ENCODE results near the gene PSME3.

The PSME3 gene

DNA sequence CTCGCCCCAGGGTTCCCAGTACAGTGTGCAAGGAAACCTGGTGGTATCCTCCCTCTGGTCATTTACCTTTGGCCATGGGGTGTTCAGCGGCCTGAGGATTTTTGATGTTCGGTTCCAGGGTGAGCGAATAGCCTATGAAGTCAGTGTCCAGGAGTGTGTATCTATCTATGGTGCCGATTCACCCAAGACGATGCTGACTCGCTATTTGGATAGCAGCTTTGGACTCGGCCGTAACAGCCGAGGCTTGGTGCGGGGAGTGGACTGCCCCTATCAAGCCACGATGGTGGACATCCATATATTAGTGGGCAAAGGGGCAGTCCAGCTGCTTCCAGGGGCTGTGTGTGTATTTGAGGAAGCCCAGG lies 12.3 kb downstream of the PSME3 start:
- no peak for FAIRE-seq
- no peak for DNase-seq (ENCODE audit: insufficient read length, low spot score)
- TF ChIP-seq, protein P1, sequence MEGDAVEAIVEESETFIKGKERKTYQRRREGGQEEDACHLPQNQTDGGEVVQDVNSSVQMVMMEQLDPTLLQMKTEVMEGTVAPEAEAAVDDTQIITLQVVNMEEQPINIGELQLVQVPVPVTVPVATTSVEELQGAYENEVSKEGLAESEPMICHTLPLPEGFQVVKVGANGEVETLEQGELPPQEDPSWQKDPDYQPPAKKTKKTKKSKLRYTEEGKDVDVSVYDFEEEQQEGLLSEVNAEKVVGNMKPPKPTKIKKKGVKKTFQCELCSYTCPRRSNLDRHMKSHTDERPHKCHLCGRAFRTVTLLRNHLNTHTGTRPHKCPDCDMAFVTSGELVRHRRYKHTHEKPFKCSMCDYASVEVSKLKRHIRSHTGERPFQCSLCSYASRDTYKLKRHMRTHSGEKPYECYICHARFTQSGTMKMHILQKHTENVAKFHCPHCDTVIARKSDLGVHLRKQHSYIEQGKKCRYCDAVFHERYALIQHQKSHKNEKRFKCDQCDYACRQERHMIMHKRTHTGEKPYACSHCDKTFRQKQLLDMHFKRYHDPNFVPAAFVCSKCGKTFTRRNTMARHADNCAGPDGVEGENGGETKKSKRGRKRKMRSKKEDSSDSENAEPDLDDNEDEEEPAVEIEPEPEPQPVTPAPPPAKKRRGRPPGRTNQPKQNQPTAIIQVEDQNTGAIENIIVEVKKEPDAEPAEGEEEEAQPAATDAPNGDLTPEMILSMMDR (IDR thresholded peaks at IDR 0.05; ENCODE audit: insufficient read depth, missing control alignments) = no peak

DNA sequence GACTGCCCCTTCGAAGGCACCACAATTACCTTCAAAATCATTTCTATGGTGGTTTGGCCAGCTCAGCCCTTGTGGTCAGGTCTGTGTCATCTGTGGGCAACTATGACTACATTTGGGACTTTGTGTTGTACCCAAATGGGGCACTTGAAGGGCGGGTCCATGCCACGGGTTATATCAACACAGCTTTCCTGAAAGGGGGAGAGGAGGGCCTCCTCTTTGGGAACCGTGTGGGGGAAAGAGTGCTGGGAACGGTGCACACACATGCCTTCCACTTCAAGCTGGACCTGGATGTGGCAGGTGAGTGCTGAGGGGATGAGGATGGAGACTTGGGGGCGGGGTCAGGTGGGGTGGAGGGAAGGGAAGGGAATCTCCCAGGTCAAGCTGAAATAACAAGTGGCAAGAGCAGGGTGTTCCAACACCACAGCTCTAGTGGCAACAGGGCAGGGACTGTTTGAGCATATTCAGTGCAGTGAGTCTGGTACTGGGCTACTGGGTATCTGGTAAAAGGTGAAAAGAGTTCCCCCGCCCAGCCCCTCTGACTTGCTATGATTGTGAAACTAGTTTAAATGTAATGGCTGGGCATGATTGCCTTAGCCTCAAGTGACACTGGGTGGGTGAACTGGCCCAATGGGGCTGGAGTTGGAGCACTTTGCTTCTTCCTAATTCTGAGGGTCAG lies 12.9 kb downstream of the PSME3 start:
- TF ChIP-seq, protein P1 (IDR thresholded peaks at IDR 0.05; ENCODE audit: insufficient read depth, missing control alignments) = no peak
- DNase-seq (ENCODE audit: insufficient read length, low spot score) = no peak
- FAIRE-seq = no peak

DNA sequence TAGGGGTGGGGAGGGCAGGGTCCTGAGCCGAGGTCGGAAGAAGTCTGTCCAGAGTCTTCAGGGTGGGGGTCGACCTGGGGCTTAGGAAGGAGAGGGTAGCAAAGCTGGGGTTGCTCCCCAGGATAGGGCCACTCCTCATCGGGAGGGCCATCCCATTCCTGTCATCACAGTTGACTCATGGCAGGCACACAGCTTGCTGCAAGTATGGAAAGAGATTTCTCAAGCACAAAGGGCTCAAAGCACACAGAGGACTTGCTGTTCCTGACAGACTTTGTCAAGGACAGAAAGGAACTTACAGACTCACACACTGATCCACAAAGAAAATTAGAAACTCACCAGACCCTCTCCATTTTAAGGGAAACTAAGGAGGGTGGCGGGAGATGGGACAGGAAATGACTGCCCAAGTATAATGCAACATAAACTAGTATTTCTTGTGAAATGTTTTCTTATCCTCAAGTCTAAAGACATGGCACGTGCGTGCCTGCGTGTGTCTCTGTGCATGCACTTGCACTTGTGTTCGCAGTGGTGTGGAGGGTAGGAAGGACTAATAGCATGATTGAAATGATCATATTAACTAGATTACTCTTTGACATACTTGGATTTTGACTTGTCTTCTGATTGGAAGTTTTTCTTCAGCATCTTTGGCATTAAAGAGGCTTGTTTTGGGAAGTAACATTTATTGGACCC lies 13.5 kb downstream of the PSME3 start:
- FAIRE-seq (no peak), DNase-seq (ENCODE audit: insufficient read length, low spot score) (no peak)
- TF ChIP-seq, protein P1 (IDR thresholded peaks at IDR 0.05; ENCODE audit: insufficient read depth, missing control alignments) = no peak

DNA sequence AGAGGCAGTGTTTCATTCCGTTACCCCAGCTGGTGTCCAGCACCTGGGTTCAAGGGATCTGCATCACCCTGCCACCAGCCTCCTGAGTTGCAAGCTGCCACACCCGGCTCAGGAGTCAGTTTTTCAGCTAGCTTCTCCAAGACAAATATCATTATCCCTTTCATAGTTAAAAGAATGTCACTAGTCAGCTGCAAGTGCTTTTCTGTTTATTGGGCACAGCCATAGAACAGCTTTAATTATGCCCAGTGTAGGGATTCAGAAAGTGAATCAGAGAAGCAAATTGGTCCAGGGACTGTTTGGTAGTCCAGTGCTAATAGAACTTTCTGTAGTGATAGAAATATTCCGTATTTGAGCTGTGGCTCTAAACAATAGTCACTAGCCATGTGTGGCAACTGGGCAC lies 14.9 kb downstream of the PSME3 start:
- TF ChIP-seq, protein P1 (IDR thresholded peaks at IDR 0.05; ENCODE audit: insufficient read depth, missing control alignments) = no peak
- no peak for FAIRE-seq
- DNase-seq (ENCODE audit: insufficient read length, low spot score) = no peak

DNA sequence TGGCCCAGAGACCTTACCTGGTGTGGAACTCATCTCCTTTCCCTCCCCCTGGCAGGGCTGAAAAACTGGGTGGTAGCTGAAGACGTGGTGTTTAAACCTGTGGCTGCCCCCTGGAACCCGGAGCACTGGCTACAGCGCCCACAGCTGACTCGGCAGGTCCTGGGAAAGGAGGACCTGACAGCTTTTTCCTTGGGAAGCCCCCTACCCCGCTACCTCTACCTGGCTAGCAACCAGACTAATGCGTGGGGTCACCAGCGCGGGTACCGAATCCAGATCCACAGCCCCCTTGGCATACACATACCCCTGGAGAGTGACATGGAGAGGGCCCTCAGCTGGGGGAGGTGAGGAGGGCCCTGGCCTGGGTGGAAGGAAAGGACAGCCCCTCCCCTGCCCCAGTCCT lies 15.8 kb downstream of the PSME3 start:
- FAIRE-seq = no peak
- no peak for DNase-seq (ENCODE audit: insufficient read length, low spot score)
- TF ChIP-seq, protein P1 (IDR thresholded peaks at IDR 0.05; ENCODE audit: insufficient read depth, missing control alignments) = no peak

DNA sequence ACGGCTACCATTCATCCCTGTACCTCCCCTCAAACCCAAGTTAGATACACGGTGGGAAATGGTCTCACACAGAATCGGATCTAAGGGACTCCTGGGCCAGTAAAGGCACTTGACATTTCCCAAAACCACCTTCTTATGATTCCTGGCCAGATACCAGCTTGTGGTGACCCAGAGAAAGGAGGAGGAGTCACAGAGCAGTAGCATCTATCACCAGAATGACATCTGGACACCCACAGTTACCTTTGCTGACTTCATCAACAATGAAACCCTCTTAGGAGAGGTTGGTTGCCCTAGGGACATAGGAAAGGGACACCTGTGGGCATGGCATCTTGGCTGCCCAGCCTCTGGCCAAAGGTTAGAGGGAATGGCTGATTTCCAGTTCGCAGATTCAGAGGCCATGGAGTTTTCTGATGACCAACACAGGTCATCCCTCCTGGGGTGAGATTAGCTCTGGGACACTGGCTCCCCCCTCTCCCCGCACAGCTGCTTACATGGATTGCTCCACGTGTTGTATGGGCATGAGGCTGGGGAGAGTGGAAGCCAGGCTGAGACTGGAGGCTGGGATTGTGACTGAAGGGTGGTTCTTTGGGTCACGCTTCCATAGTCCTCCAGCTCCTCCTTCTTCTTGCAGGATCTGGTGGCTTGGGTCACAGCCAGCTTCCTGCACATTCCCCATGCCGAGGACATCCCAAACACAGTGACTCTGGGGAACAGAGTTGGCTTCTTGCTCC lies 16.4 kb downstream of the PSME3 start:
- TF ChIP-seq, protein P1 (IDR thresholded peaks at IDR 0.05; ENCODE audit: insufficient read depth, missing control alignments) = no peak
- FAIRE-seq (no peak), DNase-seq (ENCODE audit: insufficient read length, low spot score) (no peak)

All from D721Med (cell line).